Cerebellar cortex (tissue), 1 donor: ENCODE measurements around the gene CRYZL1.
"Not testable (repeated sequence)": the region's sequence is repeated elsewhere in the genome, so short reads cannot be mapped to it uniquely, and the experiment has no call there.

Source experiments
- DNase-seq: peaks from one replicate; pipeline ENCODE4 v3.0.0-alpha.2; 2015; ENCODE audit warnings: low spot score

CRYZL1 gene

DNA sequence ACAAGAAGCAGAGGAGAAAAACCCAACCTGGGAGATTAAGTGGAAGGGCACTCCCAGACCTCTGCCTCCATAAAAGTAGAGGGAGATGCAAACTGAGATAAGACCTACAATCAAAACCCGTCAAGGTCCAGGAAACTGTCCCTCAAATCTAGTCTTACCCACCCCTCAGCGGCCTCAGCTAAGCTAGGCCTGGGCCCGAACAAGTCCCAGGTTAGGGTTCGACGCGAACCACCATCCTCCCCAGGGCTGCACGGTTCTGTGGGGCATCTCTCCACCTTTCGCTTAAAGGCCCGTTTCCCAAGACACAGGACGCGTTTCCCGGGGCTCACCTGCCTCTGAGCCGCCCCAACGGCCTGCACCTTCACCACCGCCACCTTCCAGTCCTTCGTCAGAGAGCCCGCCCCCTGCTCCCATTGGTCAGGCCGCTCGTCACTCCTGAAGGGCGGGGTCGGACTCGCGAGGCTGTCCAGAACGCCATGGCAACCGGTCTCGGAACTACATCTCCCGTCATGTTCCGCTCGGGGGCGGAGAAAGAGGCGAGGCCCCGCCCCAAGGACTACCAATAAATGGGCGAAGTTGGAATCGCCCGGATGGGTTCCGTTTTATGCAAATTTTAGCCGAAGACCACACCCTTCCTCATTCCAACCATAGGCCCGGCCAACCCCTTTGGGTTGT is at the start of gene CRYZL1:
TSS of gene CRYZL1 (minus strand) at position 390 of the 675 bp plus-strand sequence. CDS start 10,190 bp downstream, outside the sequence.
- peak; percentile 100 for DNase-seq

DNA sequence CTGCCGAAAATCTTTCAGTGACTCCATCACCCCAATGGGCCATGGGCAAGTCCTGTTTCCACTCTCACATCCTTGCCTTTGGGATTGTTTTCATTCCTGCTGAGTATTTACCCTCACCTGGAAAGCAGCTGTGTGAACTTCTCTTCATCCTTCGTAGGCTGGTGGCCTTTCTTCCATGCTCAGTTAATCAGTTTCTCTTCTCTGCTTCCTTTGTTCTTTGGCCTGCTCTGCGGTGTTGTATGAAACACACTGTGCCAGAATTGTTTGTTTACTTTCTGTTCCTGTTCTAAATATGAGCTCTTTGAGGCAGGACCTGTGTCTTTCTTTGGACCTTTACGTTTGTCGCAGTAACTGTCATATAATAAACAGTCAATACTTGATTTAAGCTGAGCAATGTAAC is 49.3 kb upstream of the CRYZL1 start:
- no peak for DNase-seq

DNA sequence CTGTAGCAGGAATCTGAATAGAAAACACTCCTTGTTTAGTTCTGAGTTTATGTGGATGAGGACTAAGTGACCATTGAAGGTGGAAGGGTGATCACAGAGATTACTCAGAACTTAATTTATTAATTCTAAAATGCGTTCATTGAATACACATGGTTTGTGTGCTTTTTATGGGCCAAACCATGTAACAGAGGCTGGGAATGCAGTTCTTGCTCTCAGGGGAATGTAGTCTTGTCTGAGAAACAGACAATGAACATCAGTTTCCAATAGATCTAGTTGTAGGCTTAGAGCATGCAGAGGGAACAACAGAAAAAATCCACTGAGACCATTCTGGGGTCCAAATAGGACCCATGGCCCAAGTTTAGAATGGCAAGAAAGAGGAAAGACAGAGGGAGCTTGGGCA is 46.8 kb upstream of the CRYZL1 start:
- no peak for DNase-seq

DNA sequence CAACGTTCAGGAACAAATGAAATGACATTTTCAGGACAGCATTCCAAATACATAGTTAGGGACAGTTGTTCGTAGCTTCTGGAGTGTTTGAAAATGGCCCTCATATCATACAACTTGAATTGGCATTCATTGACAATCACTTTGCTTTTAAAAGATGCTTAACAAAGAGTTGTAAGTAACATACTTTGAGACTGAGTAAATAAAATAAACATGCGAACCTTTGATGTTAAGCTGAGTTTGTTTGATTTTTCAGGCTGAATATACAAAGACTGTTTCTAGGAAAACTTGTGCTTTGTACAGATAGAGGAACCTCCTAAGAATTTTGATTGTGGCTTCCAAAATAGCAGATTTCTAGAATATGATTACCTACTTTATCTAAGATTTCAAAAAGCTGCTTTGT is 46.1 kb upstream of the CRYZL1 start:
- DNase-seq: no peak

DNA sequence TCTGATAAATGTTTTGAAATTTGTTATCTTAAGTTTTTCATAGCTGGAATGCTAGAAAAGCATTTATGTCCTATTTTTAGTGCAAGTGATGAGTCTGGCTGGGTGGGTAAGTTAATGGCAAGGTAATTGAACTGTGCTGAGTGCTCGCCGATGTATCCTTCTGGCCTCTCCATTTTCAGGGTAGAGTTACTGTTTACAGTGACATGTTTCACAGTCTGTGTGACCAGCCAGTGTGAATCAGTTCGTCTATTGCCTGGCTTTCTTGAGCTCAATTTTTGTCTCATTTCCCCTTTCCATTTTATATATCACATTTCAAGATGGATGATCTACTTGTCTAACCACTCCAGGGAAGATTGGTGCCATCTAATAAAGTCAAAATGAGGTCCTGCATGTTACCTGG is 44.8 kb upstream of the CRYZL1 start:
- no peak for DNase-seq

DNA sequence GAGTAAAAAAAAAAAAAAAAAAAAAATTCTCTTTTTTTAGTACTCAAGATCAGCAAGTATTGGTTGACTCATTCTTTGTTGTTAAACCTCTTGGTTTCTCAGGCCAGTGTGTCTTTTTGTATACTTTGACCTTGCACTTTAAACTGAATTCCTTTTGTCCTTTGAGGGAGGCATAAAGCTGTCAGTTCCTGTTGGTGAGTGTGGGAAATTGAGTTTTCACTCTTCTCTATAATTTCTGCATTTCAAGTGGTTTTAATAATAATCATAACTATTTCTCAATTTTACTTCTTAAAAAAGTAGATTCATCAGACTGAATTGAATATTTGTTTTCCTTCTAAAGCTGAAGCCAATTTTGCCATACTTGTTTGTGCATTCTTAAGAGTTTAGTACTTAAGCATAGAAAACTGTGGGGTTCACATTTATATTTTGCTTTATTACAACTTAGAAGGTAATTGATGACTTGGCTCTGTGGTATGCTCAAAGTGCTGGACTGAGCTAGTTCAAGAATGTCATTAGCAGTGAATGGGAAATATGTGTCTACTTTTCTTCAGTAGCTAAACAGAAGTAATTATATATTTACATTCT is 44.2 kb upstream of the CRYZL1 start:
- DNase-seq: no peak

DNA sequence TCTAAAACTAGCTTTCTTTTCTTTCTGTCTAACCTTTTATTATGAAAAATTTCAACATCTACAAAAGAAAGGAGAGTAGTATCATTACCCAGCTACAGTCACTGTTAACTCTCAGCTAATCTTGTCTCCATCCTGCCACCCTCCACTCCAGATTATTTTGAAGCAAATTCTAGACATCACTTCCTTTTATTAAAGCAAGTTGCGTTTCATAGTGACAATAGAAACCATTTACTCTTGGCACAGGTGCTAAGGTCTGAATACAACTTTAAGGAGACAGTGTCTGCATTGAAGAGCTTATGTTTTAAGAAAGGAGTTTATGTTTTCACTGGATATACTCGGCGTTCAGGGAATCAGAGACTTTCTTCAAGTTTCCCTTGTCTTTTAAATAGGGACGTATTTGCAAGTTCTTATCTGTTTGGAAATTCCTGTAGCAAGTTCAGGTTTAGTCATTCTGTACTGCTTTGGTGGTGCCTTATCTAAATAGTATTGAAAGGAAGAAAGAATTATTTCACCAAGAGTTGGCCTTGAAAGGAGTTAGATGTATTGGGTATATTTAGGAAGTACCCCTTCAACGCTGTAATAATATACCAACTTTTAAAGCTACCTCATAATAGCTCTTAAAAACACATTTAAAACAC is 43.5 kb upstream of the CRYZL1 start:
- no peak for DNase-seq

DNA sequence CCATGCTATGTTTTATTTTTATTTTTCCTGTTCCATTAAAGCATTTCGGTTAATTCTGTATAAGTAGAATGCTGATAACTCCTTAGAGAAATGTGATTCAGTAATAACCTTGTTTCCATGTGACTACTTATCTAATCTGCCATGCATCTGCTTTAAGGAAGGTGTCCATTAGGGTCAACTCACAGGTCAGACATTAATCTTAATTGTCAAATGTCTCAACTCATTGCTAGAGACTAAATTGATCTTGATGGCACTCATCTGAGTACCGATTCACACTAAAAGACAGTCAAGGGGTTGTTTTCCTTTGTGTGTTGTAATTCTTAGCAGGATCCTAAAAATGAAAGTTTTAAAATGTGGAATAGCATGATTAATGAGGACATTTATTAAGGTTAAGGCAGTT is 42.5 kb upstream of the CRYZL1 start:
- DNase-seq: no peak

DNA sequence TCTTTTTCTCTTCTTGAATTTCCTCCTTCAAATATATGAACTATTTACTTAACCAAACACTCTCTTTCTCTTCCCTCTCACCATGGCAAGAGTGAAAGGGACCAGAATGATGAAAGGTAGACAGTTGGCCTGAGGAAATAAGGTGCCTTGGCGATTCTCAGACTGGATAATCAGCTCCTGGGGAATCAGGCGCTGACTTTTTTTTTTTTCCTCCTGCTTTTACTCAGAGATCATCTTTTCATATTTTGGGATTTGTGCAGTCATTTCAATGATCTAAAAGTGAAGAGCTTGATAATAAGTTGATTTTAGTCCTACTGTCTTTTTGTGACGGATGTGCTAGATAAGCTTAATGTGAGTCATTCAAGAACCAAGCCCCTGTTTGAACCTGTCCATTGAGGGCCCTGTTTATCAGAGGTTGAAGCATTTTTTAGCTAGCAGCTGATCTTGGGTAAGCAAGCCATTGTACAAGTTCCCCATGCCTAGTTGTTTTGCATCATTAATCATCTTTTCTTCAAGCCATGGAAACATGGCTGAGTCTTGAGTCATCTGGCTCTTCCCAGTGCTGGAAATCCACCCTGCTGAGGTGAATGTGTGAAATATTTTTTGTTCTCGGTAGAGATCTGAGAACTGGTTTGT is 41.6 kb upstream of the CRYZL1 start:
- no peak for DNase-seq

DNA sequence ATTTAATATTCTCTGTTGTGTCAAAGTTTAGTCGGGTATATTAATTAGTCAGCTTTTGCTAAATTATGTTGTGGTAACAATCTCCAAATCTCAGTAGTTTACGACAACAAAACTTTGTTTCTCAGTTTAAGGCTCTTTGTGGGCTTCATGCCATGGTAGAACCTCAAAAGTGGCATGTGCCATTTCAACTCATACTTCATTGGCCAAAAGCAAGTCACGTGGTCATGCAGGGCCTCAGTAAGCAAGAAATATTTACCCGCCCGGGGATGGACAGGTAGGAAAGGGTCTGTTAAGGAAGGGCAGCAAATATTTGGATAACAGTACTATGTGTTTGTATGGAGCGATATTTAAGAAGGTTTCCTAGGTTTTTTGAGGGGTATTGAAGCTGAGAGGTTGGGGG is 39.3 kb upstream of the CRYZL1 start:
- no peak for DNase-seq

DNA sequence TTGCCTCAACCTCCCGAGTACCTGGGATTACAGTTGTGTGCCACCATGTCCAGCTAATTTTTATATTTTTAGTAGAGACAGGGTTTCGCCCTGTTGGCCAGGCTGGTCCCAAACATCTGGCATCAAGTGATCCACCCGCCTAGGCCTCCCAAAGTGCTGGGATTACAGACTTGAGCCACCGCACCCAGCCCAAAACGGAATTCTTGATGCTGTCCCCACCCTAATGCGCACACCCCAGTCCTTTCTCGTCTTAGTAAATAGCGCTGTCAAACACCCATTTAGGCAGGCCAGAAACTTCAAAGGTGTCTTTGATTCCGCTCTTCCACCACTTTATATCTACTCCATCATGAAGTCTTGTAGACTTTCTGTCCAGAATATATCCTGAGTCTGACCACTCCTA is 35.9 kb upstream of the CRYZL1 start:
- no peak for DNase-seq

DNA sequence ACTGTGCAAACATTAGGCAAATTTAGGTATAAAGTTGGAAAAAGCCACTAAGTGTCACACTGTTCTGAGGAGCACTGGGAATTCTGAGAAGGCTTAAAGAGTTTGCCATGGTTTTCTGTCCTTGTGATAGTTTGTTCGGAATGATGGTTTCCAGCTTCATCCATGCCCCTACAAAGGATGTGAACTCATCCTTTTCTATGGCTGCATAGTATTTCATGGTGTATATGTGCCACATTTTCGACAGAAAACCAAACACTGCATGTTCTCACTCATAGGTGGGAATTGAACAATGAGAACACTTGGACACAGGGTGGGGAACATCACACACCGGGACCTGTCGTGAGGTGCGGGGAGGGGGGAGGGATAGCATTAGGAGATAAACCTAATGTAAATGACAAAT is 35.1 kb upstream of the CRYZL1 start:
- DNase-seq: not testable (repeated sequence)

DNA sequence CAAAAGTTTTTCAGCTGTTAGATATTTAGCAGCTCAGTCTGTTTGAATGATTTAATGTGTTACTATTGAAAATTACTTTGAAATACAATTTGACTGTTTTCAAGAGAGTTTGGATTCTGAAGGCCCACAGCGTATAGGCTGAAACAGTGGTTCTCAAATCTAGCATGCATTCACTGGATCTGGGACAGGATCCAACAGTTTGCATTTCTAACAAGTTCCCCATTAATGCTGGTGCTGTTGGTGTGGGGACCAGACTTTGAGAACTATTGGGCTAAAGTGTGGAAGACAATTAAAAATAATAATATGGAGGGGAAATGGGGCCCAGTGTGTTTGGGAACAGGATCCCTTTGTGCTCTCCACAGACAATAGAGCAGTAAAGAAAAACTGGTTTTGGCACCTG is 32.7 kb upstream of the CRYZL1 start:
- DNase-seq: no peak

DNA sequence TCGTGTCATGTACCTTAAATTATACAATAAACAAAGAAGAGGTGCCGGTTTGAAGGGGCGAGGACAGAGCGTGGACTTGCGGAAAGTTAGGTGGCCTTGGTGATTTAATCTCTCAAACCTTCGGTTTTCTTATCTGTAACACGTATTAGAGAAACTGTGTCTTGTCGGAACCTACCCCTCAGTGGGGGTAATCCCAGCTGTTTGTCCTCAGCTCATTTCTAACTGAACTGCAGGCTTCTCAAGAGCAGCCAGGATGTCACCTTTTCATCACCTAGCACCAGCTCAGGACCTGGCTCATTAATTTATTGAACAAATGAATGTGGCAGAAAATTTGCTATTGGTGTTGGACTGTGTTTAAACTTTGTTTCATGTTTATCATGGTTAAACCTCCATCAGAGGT is 31.9 kb upstream of the CRYZL1 start:
- no peak for DNase-seq

DNA sequence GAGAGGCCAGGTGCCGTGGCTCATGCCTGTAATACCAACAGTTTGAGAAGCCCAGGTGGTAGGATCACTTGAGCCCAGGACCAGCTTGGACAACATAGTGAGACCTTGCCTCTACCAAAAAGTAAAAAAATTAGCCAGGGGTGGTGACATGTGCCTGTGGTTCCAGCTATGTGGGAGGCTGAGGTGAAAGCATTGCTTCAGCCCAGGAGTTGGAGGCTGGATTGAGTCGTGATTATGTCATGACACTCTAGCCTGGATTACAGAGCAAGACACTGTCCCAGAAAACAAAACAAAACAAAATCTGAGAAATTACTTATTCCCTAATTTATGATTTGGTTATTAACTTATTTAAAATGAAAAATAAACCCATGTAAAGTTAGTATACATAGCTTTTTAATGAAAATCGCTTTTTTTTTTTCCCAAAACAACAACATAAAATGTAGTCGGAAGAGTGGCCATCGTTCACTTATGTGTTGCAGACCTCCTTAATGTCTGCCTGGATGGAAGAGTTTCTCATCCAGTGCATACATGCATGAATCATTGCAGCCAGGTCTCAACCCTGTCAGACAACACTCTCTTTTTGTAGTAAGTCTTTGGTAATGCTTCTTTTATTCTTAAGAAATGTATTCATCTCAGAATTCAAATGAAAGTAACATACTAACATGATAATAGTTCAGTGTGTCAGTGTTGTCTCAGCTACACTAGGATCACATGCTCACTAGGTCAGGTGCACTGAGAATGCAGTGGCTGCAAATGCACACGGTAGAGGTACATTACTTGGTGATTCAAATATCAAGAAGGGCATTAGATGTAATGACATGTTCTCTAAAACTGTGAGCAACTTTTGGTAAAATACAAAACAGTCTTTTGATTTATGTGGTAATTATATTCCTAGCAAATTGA is 28.8 kb upstream of the CRYZL1 start:
- DNase-seq: no peak

DNA sequence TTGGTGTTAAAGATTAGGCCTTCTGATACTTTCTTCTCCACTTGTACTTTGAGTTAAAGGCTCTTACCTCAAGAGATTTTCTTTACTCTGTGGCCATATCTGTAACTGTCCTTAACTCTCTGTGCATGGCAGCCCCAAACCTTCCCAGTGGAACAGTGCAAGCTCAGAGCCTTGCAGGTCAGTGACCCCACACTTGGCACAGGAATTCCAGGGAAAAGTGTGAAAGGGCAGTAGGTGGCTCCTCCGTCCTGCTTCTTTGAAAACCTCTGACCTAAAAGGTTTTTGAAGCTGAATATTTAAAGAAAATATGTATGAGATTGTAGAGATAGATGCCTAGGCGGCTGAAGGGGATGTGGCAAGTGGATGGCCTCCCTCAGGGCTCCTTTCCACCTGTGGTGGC is 27.1 kb upstream of the CRYZL1 start:
- DNase-seq: no peak

DNA sequence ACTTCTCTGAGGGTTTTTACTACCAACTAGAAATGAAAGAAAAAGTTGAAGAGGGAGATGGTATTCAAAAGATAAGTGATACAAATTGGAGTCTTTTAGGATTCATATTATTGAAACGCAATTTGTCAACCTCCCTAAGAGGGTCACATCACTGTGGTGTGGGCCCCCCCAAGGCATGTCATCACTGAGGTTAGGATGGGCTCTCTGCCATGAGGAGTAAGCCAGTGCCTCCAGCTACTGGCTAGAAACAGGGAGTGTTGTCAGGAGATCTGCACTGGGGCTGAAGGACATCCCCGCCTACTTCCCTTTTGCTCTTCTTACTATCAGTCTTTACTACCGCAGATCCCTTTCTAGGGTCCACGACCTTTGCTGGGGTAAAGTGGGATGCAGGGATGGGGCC is 26.6 kb upstream of the CRYZL1 start:
- no peak for DNase-seq

DNA sequence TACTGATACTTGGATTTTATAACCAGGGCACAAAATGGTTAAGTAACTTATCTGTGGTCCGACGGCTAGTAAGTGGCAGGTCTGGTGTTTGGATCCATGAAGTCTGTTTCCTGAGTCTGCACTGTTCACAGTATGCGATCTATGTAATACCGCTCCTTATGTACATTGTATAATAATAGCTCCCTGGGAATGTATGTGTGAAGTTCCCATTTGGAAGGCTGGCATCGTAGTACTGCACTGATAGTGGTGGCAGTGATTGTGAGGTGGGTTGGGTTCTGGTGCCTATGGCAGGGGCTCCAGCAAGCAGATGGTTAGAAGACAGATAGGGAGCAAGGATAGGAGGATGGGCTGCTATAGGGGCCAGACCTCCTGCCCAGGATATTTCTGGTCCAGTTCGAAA is 26.1 kb upstream of the CRYZL1 start:
- DNase-seq: no peak

DNA sequence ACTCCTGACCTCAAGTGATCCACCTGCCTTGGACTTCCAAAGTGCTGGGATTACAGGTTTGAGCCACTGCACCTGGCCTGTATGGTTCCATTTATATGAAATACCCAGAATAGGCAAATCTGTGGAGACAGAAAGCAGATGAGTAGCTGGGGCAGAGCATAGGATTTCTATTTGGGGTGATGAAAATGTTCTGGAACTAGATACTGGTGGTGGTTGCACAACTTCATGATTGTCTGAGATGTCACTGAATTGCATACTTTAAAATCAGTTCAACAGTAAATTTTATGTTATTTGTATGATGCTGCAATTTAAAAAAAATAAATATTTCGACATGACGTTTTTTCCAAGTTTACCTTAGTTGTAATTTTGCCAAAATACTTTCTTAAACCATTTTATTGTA is 24.6 kb upstream of the CRYZL1 start:
- DNase-seq: no peak

DNA sequence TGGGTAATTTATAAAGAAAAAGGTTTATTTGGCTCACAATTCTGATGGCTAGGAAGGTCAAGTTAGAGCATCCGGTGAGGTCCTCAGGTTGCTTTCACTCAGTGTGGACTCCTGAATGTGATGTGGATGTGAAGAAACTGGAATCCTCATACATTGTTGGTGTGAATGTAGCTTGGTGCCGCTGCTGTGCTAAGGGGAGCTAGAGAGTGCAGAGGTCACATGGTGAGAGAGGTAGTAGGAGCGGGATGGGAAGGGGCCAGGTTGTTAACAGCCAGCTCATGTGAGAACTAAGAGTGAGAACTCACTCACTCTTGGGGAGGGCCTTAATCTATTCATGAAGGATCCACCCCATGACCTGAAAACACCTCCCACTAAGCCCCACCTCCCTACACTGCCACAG is 22.6 kb upstream of the CRYZL1 start:
- no peak for DNase-seq

DNA sequence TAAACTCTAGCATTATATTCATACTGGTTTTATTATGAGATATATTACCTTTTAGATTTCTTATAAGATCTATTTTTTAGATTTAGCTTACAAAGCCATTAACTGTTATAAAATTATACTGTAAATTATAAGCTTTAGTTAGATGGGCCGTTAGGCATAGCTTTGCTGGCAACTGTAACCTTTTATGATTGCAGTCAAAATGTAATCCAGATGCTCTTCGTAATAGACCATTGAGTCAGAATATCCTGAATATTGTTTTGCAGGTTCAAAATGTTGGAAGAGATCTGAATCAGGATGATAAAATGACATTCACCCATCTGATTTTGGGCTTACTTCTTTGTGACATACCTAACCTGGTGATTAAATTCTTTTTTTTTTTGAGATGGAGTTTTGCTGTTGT is 21.7 kb upstream of the CRYZL1 start:
- DNase-seq: no peak

DNA sequence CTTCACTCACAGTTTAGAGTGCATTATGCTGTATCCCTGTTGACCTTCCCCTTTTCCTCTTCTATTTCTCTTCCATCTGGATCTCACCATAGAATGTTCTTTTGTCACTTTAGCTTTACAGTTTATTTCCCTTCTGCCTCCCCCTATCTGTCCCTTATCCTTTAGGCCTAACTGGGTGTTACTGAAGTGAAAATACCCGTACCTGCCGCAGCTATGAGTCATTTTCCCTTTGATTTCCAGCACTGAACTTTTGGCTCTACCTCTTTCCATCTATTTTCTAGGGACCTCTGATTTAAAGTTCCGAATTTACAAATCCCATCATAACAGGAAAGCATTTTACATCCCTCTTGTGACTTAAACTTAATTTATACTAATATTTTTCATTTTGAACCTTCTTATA is 20.5 kb upstream of the CRYZL1 start:
- DNase-seq: no peak
